ACC112 (cell line): ENCODE data around the gene SLFN5.

Source experiments
- H2AFZ ChIP-seq: fragments of 200-600 bp; sonication (generic); one replicate; pipeline ENCODE4 v1.6.0; 2017; ENCODE audit warnings: antibody characterized with exemption, low read length; ENCODE audit not compliant: unreplicated experiment
- H3K27ac ChIP-seq: fragments of 200-600 bp; sonication (generic); 2 replicates; pipeline ENCODE4 v1.5.1; 2014; ENCODE audit warnings: low read depth, mild to moderate bottlenecking, antibody characterized with exemption, low read length, moderate library complexity
- H3K27me3 ChIP-seq: fragments of 200-600 bp; sonication (generic); 2 replicates; pipeline ENCODE4 v1.6.1; 2014; ENCODE audit warnings: mild to moderate bottlenecking, antibody characterized with exemption, low read length, moderate library complexity, mixed read lengths; ENCODE audit not compliant: insufficient read depth
- H3K36me3 ChIP-seq: fragments of 200-600 bp; sonication (generic); 2 replicates; pipeline ENCODE4 v1.6.1; 2016; ENCODE audit warnings: mild to moderate bottlenecking, antibody characterized with exemption, low read length, moderate library complexity, mixed read lengths; ENCODE audit not compliant: insufficient read depth
- H3K4me1 ChIP-seq: fragments of 200-600 bp; sonication (generic); one replicate; pipeline ENCODE4 v1.6.1; 2016; ENCODE audit warnings: low read length, mixed read lengths; ENCODE audit not compliant: insufficient read depth, unreplicated experiment, control insufficient read depth
- H3K4me3 ChIP-seq: fragments of 200-600 bp; sonication (generic); 2 replicates; pipeline ENCODE4 v1.5.1; 2014; ENCODE audit warnings: mild to moderate bottlenecking, low read depth, low read length
- H3K79me2 ChIP-seq: fragments of 200-600 bp; sonication (generic); one replicate; pipeline ENCODE4 v1.6.0; 2016; ENCODE audit warnings: low read length; ENCODE audit not compliant: control insufficient read depth, unreplicated experiment, insufficient read depth

The SLFN5 gene

GRCh38 chr17:35241520-35241919 lies 1.4 kb upstream of the SLFN5 start:
- H3K27ac ChIP-seq: no peak overlapping the region
- H3K36me3 ChIP-seq: peaks cover 6% of the 10 kb centered on the region
- H3K79me2 ChIP-seq: peaks cover 43% of the 10 kb centered on the region
- no peaks in the 10 kb centered on the region for H3K27me3 ChIP-seq
- no peak overlapping the region for H2AFZ ChIP-seq
- H3K4me3 ChIP-seq: peak overlapping the region; percentile 95
- H3K4me1 ChIP-seq: peaks cover 29% of the 10 kb centered on the region

DNA sequence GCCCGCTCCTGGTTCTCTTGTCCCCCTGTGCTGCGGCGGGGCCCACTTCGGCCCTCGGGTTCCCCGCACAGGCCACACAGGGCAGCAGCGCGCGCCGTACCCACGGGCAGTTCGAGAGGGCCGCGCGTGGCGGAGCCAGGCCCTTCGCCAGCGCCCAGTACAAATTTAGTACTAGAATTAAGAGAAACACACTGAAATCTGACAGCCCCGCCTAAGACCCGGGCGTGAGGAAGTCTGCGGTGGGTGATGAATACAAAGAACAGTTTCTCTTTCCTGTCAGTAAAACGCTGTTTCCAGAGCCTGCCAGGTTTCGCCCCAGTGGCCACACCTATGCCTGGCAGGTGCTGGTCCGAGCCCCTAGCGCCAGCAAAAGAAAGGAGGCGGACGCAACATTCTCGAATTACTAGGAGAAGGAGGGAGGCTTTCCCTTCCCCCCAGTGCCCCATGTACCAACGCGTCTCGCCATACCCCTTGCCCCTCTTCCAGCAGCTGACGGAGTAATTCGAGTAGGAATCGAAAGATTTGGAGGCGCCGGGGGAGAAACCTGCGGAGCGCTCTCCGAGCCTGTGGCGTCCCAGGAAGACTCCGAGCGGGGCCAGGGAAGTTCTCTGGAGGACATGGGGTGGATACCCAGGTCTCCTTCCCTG lies 591 bp upstream of the SLFN5 start:
- peak overlapping the region; percentile 95 for H3K4me3 ChIP-seq
- no peaks in the 10 kb centered on the region for H3K27me3 ChIP-seq
- H3K4me1 ChIP-seq: peaks cover 34% of the 10 kb centered on the region
- peak overlapping the region; percentile 61 for H2AFZ ChIP-seq
- H3K79me2 ChIP-seq: peaks cover 50% of the 10 kb centered on the region
- H3K36me3 ChIP-seq: peaks cover 9% of the 10 kb centered on the region
- H3K27ac ChIP-seq: peak overlapping the region; percentile 54

GRCh38 chr17:35243561-35244340 lies 879 bp downstream of the SLFN5 start:
- peaks cover 45% of the 10 kb centered on the region for H3K4me1 ChIP-seq
- H3K79me2 ChIP-seq: peaks cover 65% of the 10 kb centered on the region
- peaks cover 23% of the 10 kb centered on the region for H3K36me3 ChIP-seq
- H3K4me3 ChIP-seq: peak overlapping the region; percentile 95
- no peaks in the 10 kb centered on the region for H3K27me3 ChIP-seq
- no peak overlapping the region for H2AFZ ChIP-seq
- peak overlapping the region; percentile 96 for H3K27ac ChIP-seq

DNA sequence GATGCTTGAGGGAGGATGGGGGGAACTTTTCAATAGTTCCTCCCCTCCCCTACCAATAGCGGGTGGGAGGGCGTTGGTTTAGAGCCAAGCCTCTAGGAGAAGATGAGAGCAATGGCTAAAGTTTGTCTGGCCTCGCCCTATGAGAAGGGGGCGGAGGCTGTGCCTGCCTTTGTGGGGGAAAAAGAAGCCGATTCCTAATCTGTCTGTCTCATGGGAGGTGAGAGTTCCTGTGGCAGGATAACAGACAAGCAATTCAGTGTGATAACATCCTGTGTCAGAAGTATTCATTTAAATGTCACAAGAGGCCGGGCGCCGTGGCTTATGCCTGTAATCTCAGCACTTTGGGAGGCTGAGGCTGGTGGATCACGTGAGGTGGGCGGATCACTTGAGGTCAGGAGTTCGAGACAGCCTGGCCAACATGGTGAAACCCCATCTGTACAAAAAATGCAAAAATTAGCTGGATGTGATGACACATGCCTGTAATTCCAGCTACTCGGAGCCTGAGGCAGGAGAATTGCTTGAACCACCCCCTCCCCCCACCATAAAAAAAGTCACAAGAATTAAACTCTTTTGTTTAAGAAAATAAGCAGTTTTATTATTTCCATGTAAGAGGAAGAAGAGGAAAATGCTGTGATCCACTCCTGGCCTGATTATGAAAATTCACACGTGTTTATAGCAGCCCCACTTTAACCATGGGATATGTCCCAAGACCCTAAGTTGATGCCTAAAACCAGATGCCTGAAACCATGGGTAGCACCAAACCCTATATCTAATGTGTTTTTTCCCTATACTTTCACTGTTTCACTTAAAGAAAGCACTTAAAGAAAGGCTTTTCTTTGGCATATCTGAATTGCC lies 1.7 kb downstream of the SLFN5 start:
- Histone ChIP-seq H3K27me3 (no peaks in the 10 kb centered on the region), H3K27ac (peak overlapping the region; percentile 96), H2AFZ (no peak overlapping the region)

DNA sequence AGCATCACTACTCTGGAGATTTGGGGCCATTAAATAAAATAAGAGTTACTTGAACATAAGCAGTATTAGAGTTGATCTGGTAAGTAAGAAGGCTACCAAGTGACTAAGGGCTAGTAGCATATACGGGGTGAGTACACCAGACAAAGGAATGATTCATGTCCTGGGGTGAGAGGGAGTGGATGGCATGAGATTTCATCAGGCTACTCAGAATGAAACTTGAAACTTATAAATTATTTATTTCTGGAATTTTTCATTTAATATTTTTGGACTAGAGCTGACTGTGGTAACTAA lies 2.3 kb downstream of the SLFN5 start:
- Histone ChIP-seq H3K79me2 (peaks cover 78% of the 10 kb centered on the region), H3K4me3 (peak overlapping the region; percentile 95), H3K27ac (peak overlapping the region; percentile 96)

More for the DNA sequence above, 1.7 kb downstream of the SLFN5 start:
- H3K36me3 ChIP-seq: peaks cover 31% of the 10 kb centered on the region
- H3K4me3 ChIP-seq: peak overlapping the region; percentile 95
- H3K4me1 ChIP-seq: peaks cover 45% of the 10 kb centered on the region
- H3K79me2 ChIP-seq: peaks cover 73% of the 10 kb centered on the region

DNA sequence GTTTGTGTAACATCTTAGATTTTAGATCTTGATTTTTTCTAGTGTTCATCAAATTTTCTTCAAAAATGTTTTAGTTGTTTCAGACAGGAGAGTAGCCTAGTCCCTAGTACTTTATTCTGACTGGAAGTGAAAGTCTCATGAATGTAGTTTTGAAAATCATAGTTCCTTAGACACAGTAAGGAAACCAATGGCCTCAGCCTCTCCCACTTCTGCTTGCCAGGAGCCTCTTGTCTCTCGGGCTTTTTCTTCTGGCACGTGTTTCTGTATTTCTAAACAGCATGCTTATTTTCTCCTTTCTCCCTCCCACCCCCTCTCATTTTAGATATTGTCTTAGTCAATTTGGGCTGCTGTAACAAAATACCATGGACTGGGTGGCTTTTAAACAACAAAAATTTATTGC lies 9.8 kb downstream of the SLFN5 start:
- peaks cover 80% of the 10 kb centered on the region for H3K79me2 ChIP-seq
- H3K4me3 ChIP-seq: no peak overlapping the region
- no peak overlapping the region for H2AFZ ChIP-seq
- no peaks in the 10 kb centered on the region for H3K27me3 ChIP-seq
- peak overlapping the region; percentile 56 for H3K27ac ChIP-seq
- peaks cover 37% of the 10 kb centered on the region for H3K36me3 ChIP-seq
- peaks cover 67% of the 10 kb centered on the region for H3K4me1 ChIP-seq

More for the DNA sequence above, 2.3 kb downstream of the SLFN5 start:
- Histone ChIP-seq H3K4me1 (peaks cover 44% of the 10 kb centered on the region), H2AFZ (no peak overlapping the region), H3K36me3 (peaks cover 37% of the 10 kb centered on the region), H3K27me3 (no peaks in the 10 kb centered on the region)

- Histone ChIP-seq H3K27me3 (no peaks in the 10 kb centered on the region), H3K4me1 (peaks cover 57% of the 10 kb centered on the region), H3K36me3 (peaks cover 32% of the 10 kb centered on the region), H3K4me3 (no peak overlapping the region), H2AFZ (no peak overlapping the region), H3K27ac (peak overlapping the region; percentile 56), H3K79me2 (peaks cover 80% of the 10 kb centered on the region)
Observed at GRCh38 chr17:35254107-35254773, 11.4 kb downstream of the SLFN5 start.

DNA sequence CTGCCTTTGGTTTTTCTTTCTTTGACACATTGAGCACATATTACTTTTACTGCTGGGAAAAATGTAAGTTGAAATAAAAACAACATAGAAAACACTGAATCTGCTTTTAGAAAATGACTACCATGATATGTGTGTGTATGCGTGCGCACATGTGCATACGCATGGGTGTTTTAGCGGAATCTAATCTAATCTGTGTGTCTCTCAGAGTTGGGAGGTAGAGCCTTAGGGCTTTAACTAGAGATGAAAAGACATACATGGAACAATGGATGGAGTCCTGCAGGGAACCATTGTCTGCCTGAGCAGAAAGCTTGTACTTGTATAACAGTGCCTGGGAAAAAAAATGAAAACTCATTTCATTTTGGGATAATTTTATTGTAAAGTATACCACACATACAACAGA lies 12.4 kb downstream of the SLFN5 start:
- no peak overlapping the region for H3K4me3 ChIP-seq
- H3K79me2 ChIP-seq: peaks cover 81% of the 10 kb centered on the region
- H3K27me3 ChIP-seq: no peaks in the 10 kb centered on the region
- H3K27ac ChIP-seq: peak overlapping the region; percentile 23
- peaks cover 33% of the 10 kb centered on the region for H3K36me3 ChIP-seq
- peaks cover 50% of the 10 kb centered on the region for H3K4me1 ChIP-seq
- H2AFZ ChIP-seq: no peak overlapping the region

DNA sequence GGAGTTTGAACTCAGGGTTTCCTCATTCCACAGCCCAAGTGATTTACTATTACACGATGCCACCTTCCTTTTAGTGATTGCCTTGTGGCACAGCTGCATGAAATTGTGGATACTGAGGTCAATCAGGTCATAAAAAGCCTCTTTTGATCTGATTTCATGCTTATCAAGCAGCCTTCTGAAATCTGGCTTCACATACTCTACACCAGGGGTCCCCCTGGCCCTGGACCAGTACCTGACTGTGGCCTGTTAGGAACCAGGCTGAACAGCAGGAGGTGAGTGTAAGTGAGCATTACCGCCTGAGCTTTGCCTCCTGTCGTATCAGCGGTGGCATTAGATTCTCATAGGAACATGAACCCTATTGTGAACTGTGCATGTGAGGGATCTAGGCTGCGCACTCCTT lies 13.8 kb downstream of the SLFN5 start:
- H3K27me3 ChIP-seq: no peaks in the 10 kb centered on the region

GRCh38 chr17:35257208-35257659 lies 14.4 kb downstream of the SLFN5 start:
- peaks cover 45% of the 10 kb centered on the region for H3K4me1 ChIP-seq
- H3K27ac ChIP-seq: peak overlapping the region; percentile 46

More for the DNA sequence above, 13.8 kb downstream of the SLFN5 start:
- peaks cover 80% of the 10 kb centered on the region for H3K79me2 ChIP-seq
- peaks cover 50% of the 10 kb centered on the region for H3K4me1 ChIP-seq
- no peak overlapping the region for H2AFZ ChIP-seq
- peak overlapping the region; percentile 46; the same call in 1 of the 2 replicates for H3K27ac ChIP-seq
- H3K4me3 ChIP-seq: no peak overlapping the region
- peaks cover 41% of the 10 kb centered on the region for H3K36me3 ChIP-seq

More at GRCh38 chr17:35257208-35257659, 14.4 kb downstream of the SLFN5 start:
- no peak overlapping the region for H3K4me3 ChIP-seq
- H3K27me3 ChIP-seq: no peaks in the 10 kb centered on the region
- peaks cover 74% of the 10 kb centered on the region for H3K79me2 ChIP-seq
- H3K36me3 ChIP-seq: peaks cover 45% of the 10 kb centered on the region
- no peak overlapping the region for H2AFZ ChIP-seq
